Right renal cortex interstitium (tissue), 3 donors: ENCODE measurements around the gene SCGB1A1. TPM values are rescaled to one million over a fixed set of nuclear protein-coding genes. Genes with fewer than 3 reads are reported as not detected.

Source experiments
- DNase-seq, 3 donors: peaks; one replicate each; pipeline ENCODE4 v3.0.0-alpha.2; 2013; ENCODE audit warnings: low read depth in 3 of 3, low spot score in 2 of 3
- polyA plus RNA-seq, 3 donors: library from polyadenylated mRNA; unstranded; fragments of 120-200 nt; gene quantifications; one replicate each; pipeline ENCODE4 v1.2.1, GENCODE V29; 2013; ENCODE audit not compliant: insufficient read length in 3 of 3

The SCGB1A1 gene
- polyA plus RNA-seq, 3 donors = not detected

DNA sequence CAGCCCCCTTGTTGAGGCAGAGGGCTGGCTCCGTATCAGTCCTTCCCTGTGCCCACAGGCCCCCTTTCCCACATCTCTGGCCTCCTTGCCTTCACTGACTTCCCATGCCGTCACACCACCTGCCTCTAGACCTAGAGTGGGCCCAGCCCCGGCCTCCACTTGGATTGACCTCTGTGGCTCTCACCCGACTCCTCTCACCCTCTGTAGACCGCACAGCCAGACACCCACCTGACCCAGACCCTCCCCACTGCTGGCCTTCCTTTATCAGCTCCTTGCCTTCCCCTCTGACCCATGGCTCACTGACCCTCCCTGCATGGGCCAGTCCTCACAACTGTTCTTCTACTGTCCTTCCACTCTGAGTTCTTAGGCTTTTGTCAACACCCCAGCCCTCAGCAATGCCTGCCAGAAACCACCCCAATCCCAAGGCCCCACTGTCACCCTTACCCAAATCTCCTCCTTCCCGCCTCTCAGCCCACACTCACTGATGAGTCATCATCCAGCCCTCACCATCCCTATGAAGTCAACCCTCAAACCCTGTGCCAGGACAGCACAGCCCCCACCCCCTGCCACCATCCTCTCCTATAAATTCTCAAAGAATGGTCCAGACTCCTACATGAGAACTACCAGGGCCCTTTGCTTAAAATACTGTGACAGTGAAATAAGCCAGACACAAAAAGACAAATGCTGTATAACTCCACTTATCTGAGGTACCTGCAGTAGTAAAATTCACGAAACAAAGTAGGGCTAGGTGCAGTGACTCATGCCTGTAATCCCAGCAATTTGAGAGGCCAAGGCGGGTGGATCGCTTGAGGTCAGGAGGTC lies 53.4 kb downstream of the SCGB1A1 start:
- DNase-seq = no peak

Other genes starting within 250 kb of the SCGB1A1 start
- not detected for gene SCGB1D1, start 228.8 kb upstream of the SCGB1A1 start, polyA plus RNA-seq
- under 1 TPM in 2 of 3 donors, not detected in 1; 0.49 to 0.51 TPM for gene SCGB2A1, start 210.4 kb upstream of the SCGB1A1 start, polyA plus RNA-seq
- 1 to 10 TPM; 2.3 to 2.5 (median 2.4) TPM for gene SCGB1D2, start 176.8 kb upstream of the SCGB1A1 start, polyA plus RNA-seq
- gene SCGB2A2, start 148.9 kb upstream of the SCGB1A1 start, polyA plus RNA-seq = not detected
- gene SCGB1D4, start 120.0 kb upstream of the SCGB1A1 start, polyA plus RNA-seq = not detected
- gene ASRGL1, start 81.6 kb upstream of the SCGB1A1 start, polyA plus RNA-seq = 10 to 100 TPM; 42.5 to 61.3 (median 56.1) TPM
- gene AHNAK, start 127.8 kb downstream of the SCGB1A1 start, polyA plus RNA-seq = 100 to 1,000 TPM; 204 to 222 (median 220) TPM
- gene EEF1G, start 154.9 kb downstream of the SCGB1A1 start, polyA plus RNA-seq = 1,000 to 10,000 TPM; 2,168 to 2,372 (median 2,294) TPM
- gene TUT1, start 172.5 kb downstream of the SCGB1A1 start, polyA plus RNA-seq = 10 to 100 TPM; 17.9 to 21.5 (median 19.0) TPM
- 10 to 100 TPM; 90.2 to 96.7 (median 96.2) TPM for gene MTA2, start 182.8 kb downstream of the SCGB1A1 start, polyA plus RNA-seq
- 10 to 100 TPM; 24.4 to 32.6 (median 26.1) TPM for gene EML3, start 193.7 kb downstream of the SCGB1A1 start, polyA plus RNA-seq
- gene ROM1, start 194.2 kb downstream of the SCGB1A1 start, polyA plus RNA-seq = 1 to 10 TPM; 2.7 to 3.6 (median 3.6) TPM
- 10 to 100 TPM; 23.1 to 27.0 (median 25.0) TPM for gene B3GAT3, start 203.0 kb downstream of the SCGB1A1 start, polyA plus RNA-seq
- gene GANAB, start 227.6 kb downstream of the SCGB1A1 start, polyA plus RNA-seq = 100 to 1,000 TPM; 390 to 407 (median 396) TPM
- gene INTS5, start 234.3 kb downstream of the SCGB1A1 start, polyA plus RNA-seq = 10 to 100 TPM; 19.0 to 21.3 (median 19.4) TPM
- 10 to 100 TPM; 47.0 to 57.9 (median 51.7) TPM for gene C11orf98, start 246.2 kb downstream of the SCGB1A1 start, polyA plus RNA-seq
- gene CSKMT, start 246.3 kb downstream of the SCGB1A1 start, polyA plus RNA-seq = 1 to 10 TPM; 3.9 to 5.6 (median 4.3) TPM